CD4-positive, alpha-beta memory T cell (primary cell): ENCODE data around the gene SHE. TPM values are rescaled to one million over a fixed set of nuclear protein-coding genes. Genes with fewer than 3 reads are reported as not detected.
"Not testable (repeated sequence)": the region's sequence is repeated elsewhere in the genome, so short reads cannot be mapped to it uniquely, and the experiment has no call there.

ENCODE experiments used
- CTCF ChIA-PET: fragments of 350-600 bp; sonication (Branson Sonifier 250); formaldehyde crosslinking; loops from one replicate; lab custom pipeline; 2021; ENCODE audit warnings: inconsistent platforms; ENCODE audit not compliant: partially characterized antibody; lab: Charles Lee
- POLR2A ChIA-PET: fragments of 350-600 bp; sonication (Branson Sonifier 250); formaldehyde crosslinking; loops from one replicate; lab custom pipeline; 2021; ENCODE audit not compliant: partially characterized antibody; lab: Charles Lee
- DNase-seq, 5 donors: peaks; one replicate each; pipeline versions ENCODE4 v3.0.0 to v3.0.0-alpha.2; 2020 to 2022; ENCODE audit warnings: mixed read lengths in 1 of 5
- H3K27ac ChIP-seq: one replicate; pipeline ENCODE4 v1.7.0; 2013; ENCODE audit warnings: low read depth, low read length
- H3K27me3 ChIP-seq: 2 replicates; pipeline ENCODE4 v1.7.0; 2013; ENCODE audit warnings: mild to moderate bottlenecking, low read length, moderate library complexity; ENCODE audit not compliant: insufficient read depth
- H3K36me3 ChIP-seq: 2 replicates; pipeline ENCODE4 v1.7.0; 2013; ENCODE audit warnings: mild to moderate bottlenecking, low read length, moderate library complexity; ENCODE audit not compliant: insufficient read depth
- H3K4me1 ChIP-seq: 2 replicates; pipeline ENCODE4 v1.7.0; 2013; ENCODE audit warnings: mild to moderate bottlenecking, low read length, moderate library complexity; ENCODE audit not compliant: insufficient read depth
- H3K4me3 ChIP-seq, 2 donors: one replicate each; pipeline ENCODE4 v1.7.0; 2013; ENCODE audit warnings: low read length in 2 of 2, mild to moderate bottlenecking in 1 of 2
- H3K9me3 ChIP-seq, 2 donors: one replicate each; pipeline ENCODE4 v1.7.0; 2013; ENCODE audit warnings: low read length in 2 of 2, control low read depth in 1 of 2; ENCODE audit not compliant: control insufficient read depth in 1 of 2
- H3K27ac Mint-ChIP-seq, 7 donors: one replicate each; pipeline ENCODE4 v1.8.0; 2020 to 2021; ENCODE audit warnings: mixed read lengths in 7 of 7, mild to moderate bottlenecking in 6 of 7, inconsistent platforms in 3 of 7, moderate library complexity in 3 of 7
- H3K27me3 Mint-ChIP-seq, 2 donors: one replicate each; pipeline ENCODE4 v1.8.0; 2020 to 2021; ENCODE audit warnings: mixed read lengths in 2 of 2
- H3K36me3 Mint-ChIP-seq, 2 donors: one replicate each; pipeline ENCODE4 v1.8.0; 2020 to 2021; ENCODE audit warnings: mixed read lengths in 2 of 2, inconsistent platforms in 1 of 2, mild to moderate bottlenecking in 1 of 2
- H3K4me1 Mint-ChIP-seq, 4 donors: one replicate each; pipeline ENCODE4 v1.8.0; 2020 to 2021; ENCODE audit warnings: mixed read lengths in 4 of 4, mild to moderate bottlenecking in 1 of 4
- H3K4me3 Mint-ChIP-seq, 8 donors: one replicate each; pipeline ENCODE4 v1.8.0; 2020 to 2021; ENCODE audit warnings: mixed read lengths in 8 of 8, mild to moderate bottlenecking in 7 of 8, moderate library complexity in 6 of 8, inconsistent platforms in 3 of 8
- H3K9me3 Mint-ChIP-seq, 8 donors: one replicate each; pipeline ENCODE4 v1.8.0; 2020 to 2021; ENCODE audit warnings: mixed read lengths in 8 of 8, mild to moderate bottlenecking in 5 of 8, inconsistent platforms in 3 of 8, moderate library complexity in 1 of 8
- intact Hi-C: fragments of 100-400 bp; cut with micrococcal nuclease; formaldehyde crosslinking; loops from one replicate; pipeline ENCODE4 v1.15.1; 2023
- polyA plus RNA-seq, 2 donors: library from polyadenylated mRNA; unstranded; fragments of 300-500 nt; fragmentation: Illumina TruSeq; gene quantifications; one replicate each; pipeline ENCODE4 v1.2.3, GENCODE V29; 2021
- total RNA-seq, 2 experiments: library from RNA; stranded (reverse); gene quantifications; one replicate each; pipeline ENCODE4 v1.2.3, GENCODE V29; 2021

SHE gene
- total and polyA plus RNA-seq, 4 experiments from 2014 or later: not detected

GRCh38 chr1:154489695-154490274, 12.4 kb downstream of the SHE start:
- intact Hi-C loops: no loop called here
- Histone ChIP-seq H3K9me3 (no peaks in the 10 kb centered on the region), H3K27me3 (no peaks in the 10 kb centered on the region), H3K4me1 (peaks cover 24% of the 10 kb centered on the region), H3K36me3 (no peaks in the 10 kb centered on the region), H3K4me3 (no peak overlapping the region), H3K27ac (no peak overlapping the region)
- no peak overlapping the region for H3K4me3 Mint-ChIP-seq
- ChIA-PET POLR2A (no interaction called here), CTCF (interaction anchor here (1.0 to 2.3 kb wide), 3 partner anchors 9 to 389 kb away, joined by 3 to 14 read pairs (median 4); no protein-coding TSS in a partner anchor)
- DNase-seq: no peak
- no peaks in the 10 kb centered on the region for H3K27me3 Mint-ChIP-seq
- peaks cover 0 to 3% (median 0%) of the 10 kb centered on the region in 8 donors for H3K9me3 Mint-ChIP-seq
- peaks cover 19 to 31% (median 27%) of the 10 kb centered on the region in 4 donors for H3K4me1 Mint-ChIP-seq
- peak overlapping the region in 1 of 7 donors; percentile 36 for H3K27ac Mint-ChIP-seq
- H3K36me3 Mint-ChIP-seq: no peaks in the 10 kb centered on the region

- Histone ChIP-seq H3K27ac (no peak overlapping the region), H3K27me3 (no peaks in the 10 kb centered on the region), H3K9me3 (no peaks in the 10 kb centered on the region), H3K4me1 (peaks cover 20% of the 10 kb centered on the region), H3K36me3 (no peaks in the 10 kb centered on the region), H3K4me3 (no peak overlapping the region)
- ChIA-PET POLR2A (no interaction called here), CTCF (interaction anchor here (2.3 kb wide), 1 partner anchor 8 kb away, joined by 14 read pairs; no protein-coding TSS in a partner anchor)
- Mint-ChIP-seq H3K9me3 (peaks cover 0 to 3% (median 0%) of the 10 kb centered on the region in 8 donors), H3K27ac (no peak overlapping the region), H3K36me3 (no peaks in the 10 kb centered on the region), H3K4me3 (no peak overlapping the region), H3K4me1 (peaks cover 19 to 31% (median 27%) of the 10 kb centered on the region in 4 donors), H3K27me3 (no peaks in the 10 kb centered on the region)
- no peak for DNase-seq
- intact Hi-C loops: no loop called here
These were observed 13.3 kb downstream of the SHE start for GRCh38 chr1:154488922-154489321.

- DNase-seq, H3K27me3 Mint-ChIP-seq, H3K27ac Mint-ChIP-seq, H3K36me3 Mint-ChIP-seq, H3K27me3 ChIP-seq, H3K36me3 ChIP-seq, H3K4me1 ChIP-seq, H3K4me1 Mint-ChIP-seq, H3K27ac ChIP-seq, H3K9me3 ChIP-seq, intact Hi-C loops, POLR2A ChIA-PET, H3K4me3 Mint-ChIP-seq, H3K9me3 Mint-ChIP-seq, H3K4me3 ChIP-seq: not testable (repeated sequence)
- CTCF ChIA-PET: interaction anchor here (1.1 kb wide), 2 partner anchors 8 to 59 kb away, joined by 3 to 4 read pairs; no protein-coding TSS in a partner anchor
These were observed 15.5 kb downstream of the SHE start for GRCh38 chr1:154486756-154487155.

- H3K9me3 ChIP-seq: no peaks in the 10 kb centered on the region
- Mint-ChIP-seq H3K4me1 (peaks cover under 1 to 5% (median 1%) of the 10 kb centered on the region in 4 donors), H3K27me3 (peaks cover 0 to 2% of the 10 kb centered on the region in 2 donors), H3K4me3 (no peak overlapping the region), H3K9me3 (peaks cover 0 to 3% (median 0%) of the 10 kb centered on the region in 8 donors), H3K27ac (peak overlapping the region in 1 of 7 donors; percentile 91), H3K36me3 (no peaks in the 10 kb centered on the region)
- H3K27me3 ChIP-seq: no peaks in the 10 kb centered on the region
- no peaks in the 10 kb centered on the region for H3K4me1 ChIP-seq
- no peak overlapping the region for H3K4me3 ChIP-seq
- intact Hi-C loops: no loop called here
- no peak for DNase-seq
- CTCF ChIA-PET: interaction anchor here (1.1 kb wide), 1 partner anchor 60 kb away, joined by 4 read pairs; no protein-coding TSS in a partner anchor
- POLR2A ChIA-PET: no interaction called here
- no peaks in the 10 kb centered on the region for H3K36me3 ChIP-seq
- H3K27ac ChIP-seq: no peak overlapping the region
These were observed 16.2 kb downstream of the SHE start for GRCh38 chr1:154485910-154486496.

GRCh38 chr1:154485106-154485505, 17.1 kb downstream of the SHE start:
- H3K4me3 Mint-ChIP-seq: no peak overlapping the region
- CTCF ChIA-PET: interaction anchor here (0.6 to 8.0 kb wide), 2 partner anchors 61 to 306 kb away, joined by 3 to 104 read pairs; no protein-coding TSS in a partner anchor

GRCh38 chr1:154483941-154484803, 18.0 kb downstream of the SHE start:
- Mint-ChIP-seq H3K4me1 (peaks cover 3 to 6% (median 5%) of the 10 kb centered on the region in 4 donors), H3K27me3 (peaks cover 0 to 2% of the 10 kb centered on the region in 2 donors), H3K4me3 (no peak overlapping the region), H3K27ac (no peak overlapping the region), H3K9me3 (no peaks in the 10 kb centered on the region), H3K36me3 (no peaks in the 10 kb centered on the region)
- H3K4me1 ChIP-seq: peaks cover 7% of the 10 kb centered on the region
- H3K27me3 ChIP-seq: no peaks in the 10 kb centered on the region
- H3K4me3 ChIP-seq: no peak overlapping the region
- no peaks in the 10 kb centered on the region for H3K36me3 ChIP-seq
- H3K27ac ChIP-seq: no peak overlapping the region
- intact Hi-C loops: no loop called here
- no peak for DNase-seq
- ChIA-PET CTCF (interaction anchor here (0.6 to 8.0 kb wide), 2 partner anchors 62 to 307 kb away, joined by 3 to 104 read pairs; no protein-coding TSS in a partner anchor), POLR2A (no interaction called here)
- H3K9me3 ChIP-seq: no peaks in the 10 kb centered on the region

More at GRCh38 chr1:154485106-154485505, 17.1 kb downstream of the SHE start:
- Mint-ChIP-seq H3K27ac (no peak overlapping the region), H3K36me3 (no peaks in the 10 kb centered on the region), H3K9me3 (no peaks in the 10 kb centered on the region), H3K4me1 (no peaks in the 10 kb centered on the region), H3K27me3 (peaks cover 0 to 2% of the 10 kb centered on the region in 2 donors)
- POLR2A ChIA-PET: no interaction called here
- intact Hi-C loops: no loop called here
- Histone ChIP-seq H3K27me3 (no peaks in the 10 kb centered on the region), H3K4me1 (no peaks in the 10 kb centered on the region), H3K36me3 (no peaks in the 10 kb centered on the region), H3K27ac (no peak overlapping the region), H3K4me3 (no peak overlapping the region), H3K9me3 (no peaks in the 10 kb centered on the region)
- DNase-seq: no peak
